ENCODE measurements around the gene KRT28. TPM values are rescaled to one million over a fixed set of nuclear protein-coding genes. Genes with fewer than 3 reads are reported as not detected.

KRT28 gene
- total RNA-seq, 1 experiment from 2014 or later: not detected

- Histone ChIP-seq H3K27ac (ENCODE audit: low read length) (no peak overlapping the region), H3K4me1 (ENCODE audit: control insufficient read depth, insufficient read depth, low read length) (no peaks in the 10 kb centered on the region), H3K4me3 (ENCODE audit: low read depth in 2 of 2, low read length in 2 of 2) (no peak overlapping the region), H3K9me3 (ENCODE audit: control insufficient read depth, insufficient read depth, low read depth, low read length) (no peaks in the 10 kb centered on the region), H3K36me3 (ENCODE audit: control insufficient read depth, insufficient read depth, low read length) (no peaks in the 10 kb centered on the region), H3K27me3 (ENCODE audit: control insufficient read depth, insufficient read depth, low read length) (peaks cover 8% of the 10 kb centered on the region)
- in situ Hi-C loops (cut with HindIII; ENCODE audit: low pct_unique_long_range_greater_than_20kb, low sequenced_read_pairs) (no loop called here), intact Hi-C loops (cut with micrococcal nuclease; ENCODE audit: unreplicated experiment) (no loop called here)
- no TSS peak for BruUV-seq (replicated peaks)
- ATAC-seq (no peak), DNase-seq (ENCODE audit: low read depth, low spot score) (no peak)
- CTCF ChIA-PET: interaction anchor here (0.5 to 0.6 kb wide), 2 partner anchors 39 to 1086 kb away, joined by 4 to 6 read pairs; no protein-coding TSS in a partner anchor
- no peak for TF ChIP-seq POLR2AphosphoS5 (IDR thresholded peaks at IDR 0.05; ENCODE audit: low read depth, low read length)
- TF ChIP-seq SIN3A (IDR thresholded peaks at IDR 0.05; ENCODE audit: borderline replicate concordance, insufficient read depth, low read depth, low read length): no peak
- TF ChIP-seq, protein P1, sequence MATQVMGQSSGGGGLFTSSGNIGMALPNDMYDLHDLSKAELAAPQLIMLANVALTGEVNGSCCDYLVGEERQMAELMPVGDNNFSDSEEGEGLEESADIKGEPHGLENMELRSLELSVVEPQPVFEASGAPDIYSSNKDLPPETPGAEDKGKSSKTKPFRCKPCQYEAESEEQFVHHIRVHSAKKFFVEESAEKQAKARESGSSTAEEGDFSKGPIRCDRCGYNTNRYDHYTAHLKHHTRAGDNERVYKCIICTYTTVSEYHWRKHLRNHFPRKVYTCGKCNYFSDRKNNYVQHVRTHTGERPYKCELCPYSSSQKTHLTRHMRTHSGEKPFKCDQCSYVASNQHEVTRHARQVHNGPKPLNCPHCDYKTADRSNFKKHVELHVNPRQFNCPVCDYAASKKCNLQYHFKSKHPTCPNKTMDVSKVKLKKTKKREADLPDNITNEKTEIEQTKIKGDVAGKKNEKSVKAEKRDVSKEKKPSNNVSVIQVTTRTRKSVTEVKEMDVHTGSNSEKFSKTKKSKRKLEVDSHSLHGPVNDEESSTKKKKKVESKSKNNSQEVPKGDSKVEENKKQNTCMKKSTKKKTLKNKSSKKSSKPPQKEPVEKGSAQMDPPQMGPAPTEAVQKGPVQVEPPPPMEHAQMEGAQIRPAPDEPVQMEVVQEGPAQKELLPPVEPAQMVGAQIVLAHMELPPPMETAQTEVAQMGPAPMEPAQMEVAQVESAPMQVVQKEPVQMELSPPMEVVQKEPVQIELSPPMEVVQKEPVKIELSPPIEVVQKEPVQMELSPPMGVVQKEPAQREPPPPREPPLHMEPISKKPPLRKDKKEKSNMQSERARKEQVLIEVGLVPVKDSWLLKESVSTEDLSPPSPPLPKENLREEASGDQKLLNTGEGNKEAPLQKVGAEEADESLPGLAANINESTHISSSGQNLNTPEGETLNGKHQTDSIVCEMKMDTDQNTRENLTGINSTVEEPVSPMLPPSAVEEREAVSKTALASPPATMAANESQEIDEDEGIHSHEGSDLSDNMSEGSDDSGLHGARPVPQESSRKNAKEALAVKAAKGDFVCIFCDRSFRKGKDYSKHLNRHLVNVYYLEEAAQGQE (IDR thresholded peaks at IDR 0.05; ENCODE audit: insufficient read depth in 1 of 2, low read depth in 2 of 2, low read length in 1 of 2): no peak
- no peak for TF ChIP-seq TCF7L2 (IDR thresholded peaks at IDR 0.05; ENCODE audit: low read depth, low read length)
- TF ChIP-seq, protein P2, sequence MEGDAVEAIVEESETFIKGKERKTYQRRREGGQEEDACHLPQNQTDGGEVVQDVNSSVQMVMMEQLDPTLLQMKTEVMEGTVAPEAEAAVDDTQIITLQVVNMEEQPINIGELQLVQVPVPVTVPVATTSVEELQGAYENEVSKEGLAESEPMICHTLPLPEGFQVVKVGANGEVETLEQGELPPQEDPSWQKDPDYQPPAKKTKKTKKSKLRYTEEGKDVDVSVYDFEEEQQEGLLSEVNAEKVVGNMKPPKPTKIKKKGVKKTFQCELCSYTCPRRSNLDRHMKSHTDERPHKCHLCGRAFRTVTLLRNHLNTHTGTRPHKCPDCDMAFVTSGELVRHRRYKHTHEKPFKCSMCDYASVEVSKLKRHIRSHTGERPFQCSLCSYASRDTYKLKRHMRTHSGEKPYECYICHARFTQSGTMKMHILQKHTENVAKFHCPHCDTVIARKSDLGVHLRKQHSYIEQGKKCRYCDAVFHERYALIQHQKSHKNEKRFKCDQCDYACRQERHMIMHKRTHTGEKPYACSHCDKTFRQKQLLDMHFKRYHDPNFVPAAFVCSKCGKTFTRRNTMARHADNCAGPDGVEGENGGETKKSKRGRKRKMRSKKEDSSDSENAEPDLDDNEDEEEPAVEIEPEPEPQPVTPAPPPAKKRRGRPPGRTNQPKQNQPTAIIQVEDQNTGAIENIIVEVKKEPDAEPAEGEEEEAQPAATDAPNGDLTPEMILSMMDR (IDR thresholded peaks at IDR 0.05): no peak
- POLR2A ChIA-PET: interaction anchor here (0.6 kb wide), 1 partner anchor 624 kb away, joined by 5 read pairs; no protein-coding TSS in a partner anchor
These were observed 46.0 kb downstream of the KRT28 start for GRCh38 chr17:40753804-40754203.

- BruUV-seq (replicated peaks): no TSS peak
- POLR2A ChIA-PET: no interaction called here
- no peak for ATAC-seq
These were observed 48.7 kb downstream of the KRT28 start for GRCh38 chr17:40751065-40751464.

More at GRCh38 chr17:40751065-40751464, 48.7 kb downstream of the KRT28 start:
- H3K4me3 ChIP-seq (ENCODE audit: low read depth in 2 of 2, low read length in 2 of 2): no peak overlapping the region
- DNase-seq (ENCODE audit: low read depth, low spot score): no peak
- in situ Hi-C loops (cut with HindIII; ENCODE audit: low pct_unique_long_range_greater_than_20kb, low sequenced_read_pairs): no loop called here
- CTCF ChIA-PET: interaction anchor here (1.0 kb wide), 1 partner anchor 768 kb away, joined by 5 read pairs; the partner anchor contains the start of gene KRT15
- H3K9me3 ChIP-seq (ENCODE audit: control insufficient read depth, insufficient read depth, low read depth, low read length): no peaks in the 10 kb centered on the region
- intact Hi-C loops (cut with micrococcal nuclease; ENCODE audit: unreplicated experiment): no loop called here
- TF ChIP-seq SIN3A (IDR thresholded peaks at IDR 0.05; ENCODE audit: borderline replicate concordance, insufficient read depth, low read depth, low read length) (no peak), POLR2AphosphoS5 (IDR thresholded peaks at IDR 0.05; ENCODE audit: low read depth, low read length) (no peak), TCF7L2 (IDR thresholded peaks at IDR 0.05; ENCODE audit: low read depth, low read length) (no peak)
- TF ChIP-seq, protein P2 (IDR thresholded peaks at IDR 0.05): no peak
- TF ChIP-seq, protein P1 (IDR thresholded peaks at IDR 0.05; ENCODE audit: insufficient read depth in 1 of 2, low read depth in 2 of 2, low read length in 1 of 2): no peak
- H3K4me1 ChIP-seq (ENCODE audit: control insufficient read depth, insufficient read depth, low read length): no peaks in the 10 kb centered on the region
- peaks cover 14% of the 10 kb centered on the region for H3K27me3 ChIP-seq (ENCODE audit: control insufficient read depth, insufficient read depth, low read length)
- H3K36me3 ChIP-seq (ENCODE audit: control insufficient read depth, insufficient read depth, low read length): no peaks in the 10 kb centered on the region
- no peak overlapping the region for H3K27ac ChIP-seq (ENCODE audit: low read length)

All from Panc1 (cell line).